Epithelial cell of proximal tubule (primary cell): Measurements from ENCODE around the gene DOCK1. TPM values are rescaled to one million over a fixed set of nuclear protein-coding genes. Genes with fewer than 3 reads are reported as not detected.

Experiments
- DNase-seq: peaks from one replicate; pipeline ENCODE4 v3.0.0-alpha.2; 2011; ENCODE audit warnings: low read depth
- H3K4me3 ChIP-seq: 2 replicates; pipeline ENCODE4 v1.5.1; 2011; ENCODE audit warnings: low read depth, mild to moderate bottlenecking, low read length
- total RNA-seq: library from RNA; depleted of rRNA; stranded (reverse); fragments of >200 nt; gene quantifications from 2 replicates; pipeline ENCODE4 v1.2.3, GENCODE V29; 2015
- TF ChIP-seq, protein P1 (sequence below): conservative IDR thresholded peaks from 2 replicates; pipeline ENCODE4 v1.5.1; 2012; ENCODE audit warnings: low read depth, mild to moderate bottlenecking, low read length

DOCK1 gene
- total RNA-seq, 1 donor from 2014 or later: 31.9 TPM

DNA sequence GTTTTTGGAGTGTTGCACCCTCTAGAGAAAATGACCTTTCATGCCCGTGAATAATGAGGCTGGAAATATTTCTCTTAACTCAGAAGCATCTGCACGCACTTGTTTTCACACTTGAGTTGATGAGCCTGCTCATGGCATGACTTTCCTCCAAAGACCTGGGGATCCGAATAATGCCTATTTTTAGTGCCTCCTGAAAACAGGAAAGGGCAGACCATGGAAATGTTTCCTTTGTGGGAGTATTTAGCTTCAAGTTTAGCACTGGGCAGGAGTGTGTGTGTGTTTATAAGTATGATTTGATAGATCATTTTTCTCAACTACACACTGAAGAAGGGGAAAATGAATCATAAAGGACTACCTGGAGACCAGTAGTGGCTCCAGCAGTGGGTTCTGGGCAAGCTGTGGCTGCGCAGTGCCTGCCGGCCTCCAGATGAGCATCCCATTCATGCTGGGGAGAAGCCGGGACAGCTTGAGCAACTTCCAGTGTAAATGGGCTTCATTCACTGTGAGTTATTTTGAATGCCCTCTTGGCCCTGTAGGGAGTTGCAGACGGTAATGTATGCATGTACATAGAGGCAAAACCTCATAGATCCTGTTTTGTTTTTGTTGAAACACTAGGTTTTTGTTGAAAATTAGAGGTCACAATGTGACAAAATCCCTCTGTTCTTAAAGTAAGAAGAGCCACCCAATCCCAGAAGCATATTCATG lies 408.9 kb downstream of the DOCK1 start:
- no peak overlapping the region for H3K4me3 ChIP-seq
- TF ChIP-seq, protein P1, sequence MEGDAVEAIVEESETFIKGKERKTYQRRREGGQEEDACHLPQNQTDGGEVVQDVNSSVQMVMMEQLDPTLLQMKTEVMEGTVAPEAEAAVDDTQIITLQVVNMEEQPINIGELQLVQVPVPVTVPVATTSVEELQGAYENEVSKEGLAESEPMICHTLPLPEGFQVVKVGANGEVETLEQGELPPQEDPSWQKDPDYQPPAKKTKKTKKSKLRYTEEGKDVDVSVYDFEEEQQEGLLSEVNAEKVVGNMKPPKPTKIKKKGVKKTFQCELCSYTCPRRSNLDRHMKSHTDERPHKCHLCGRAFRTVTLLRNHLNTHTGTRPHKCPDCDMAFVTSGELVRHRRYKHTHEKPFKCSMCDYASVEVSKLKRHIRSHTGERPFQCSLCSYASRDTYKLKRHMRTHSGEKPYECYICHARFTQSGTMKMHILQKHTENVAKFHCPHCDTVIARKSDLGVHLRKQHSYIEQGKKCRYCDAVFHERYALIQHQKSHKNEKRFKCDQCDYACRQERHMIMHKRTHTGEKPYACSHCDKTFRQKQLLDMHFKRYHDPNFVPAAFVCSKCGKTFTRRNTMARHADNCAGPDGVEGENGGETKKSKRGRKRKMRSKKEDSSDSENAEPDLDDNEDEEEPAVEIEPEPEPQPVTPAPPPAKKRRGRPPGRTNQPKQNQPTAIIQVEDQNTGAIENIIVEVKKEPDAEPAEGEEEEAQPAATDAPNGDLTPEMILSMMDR: no peak
- no peak for DNase-seq

DNA sequence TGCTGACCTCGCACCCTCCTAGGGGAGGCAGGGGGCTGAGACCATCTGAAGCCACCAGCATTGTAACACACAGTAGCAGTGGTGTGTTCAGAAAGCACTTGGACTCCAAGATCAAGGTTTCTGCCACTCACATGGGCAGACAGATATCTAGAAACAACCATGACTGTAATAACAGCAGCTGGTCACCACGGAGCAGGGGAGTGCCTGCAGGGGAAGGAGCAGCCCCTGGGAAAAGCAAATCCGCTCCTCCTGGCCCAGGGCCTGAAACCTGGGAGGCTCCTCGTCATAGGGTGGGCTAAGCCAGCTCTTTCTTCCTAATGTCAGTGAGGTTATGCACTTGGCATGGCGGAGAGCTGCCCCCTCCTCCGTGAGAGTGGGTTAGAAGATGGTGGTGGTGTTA lies 409.6 kb downstream of the DOCK1 start:
- no peak for DNase-seq
- TF ChIP-seq, protein P1: no peak
- H3K4me3 ChIP-seq: no peak overlapping the region

DNA sequence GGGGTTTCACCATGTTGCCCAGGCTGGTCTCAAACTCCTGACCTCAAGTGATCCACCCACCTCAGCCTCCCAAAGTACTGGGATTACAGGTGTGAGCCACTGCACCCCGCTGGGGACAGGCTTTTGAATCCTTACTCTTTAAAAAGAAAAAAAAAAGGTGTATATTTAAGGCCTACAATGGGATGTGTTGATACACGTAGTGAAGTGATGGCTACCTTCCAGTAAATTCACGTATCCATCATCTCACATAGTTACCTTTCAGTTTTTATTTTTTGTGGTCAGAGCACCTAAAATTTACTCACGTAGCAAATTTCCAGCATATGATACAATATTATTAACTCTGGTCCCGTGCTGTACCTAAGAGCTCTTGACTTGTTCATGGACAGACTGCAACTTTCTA lies 410.7 kb downstream of the DOCK1 start:
- TF ChIP-seq, protein P1: no peak
- DNase-seq: no peak
- no peak overlapping the region for H3K4me3 ChIP-seq

DNA sequence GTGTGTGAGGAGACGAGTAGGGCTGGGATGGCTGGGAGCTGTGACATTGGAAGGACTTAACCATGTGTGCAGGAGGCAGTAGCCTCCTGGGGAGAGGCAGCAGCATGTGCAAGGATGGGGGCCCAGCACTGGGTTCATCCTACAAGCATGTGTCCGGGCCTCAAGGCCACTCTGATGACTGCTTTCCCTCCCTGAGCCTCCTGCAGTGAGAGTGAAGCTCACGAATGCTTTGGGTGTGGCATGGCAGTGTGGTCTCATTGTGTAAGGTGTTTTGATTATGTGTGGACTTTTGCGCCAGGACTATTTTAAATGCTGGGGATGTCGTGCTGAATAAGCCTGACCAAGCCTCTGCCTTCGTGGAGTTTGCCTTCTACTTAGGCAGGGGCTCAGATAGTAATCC lies 413.2 kb downstream of the DOCK1 start:
- no peak for DNase-seq
- H3K4me3 ChIP-seq: no peak overlapping the region
- TF ChIP-seq, protein P1: no peak

DNA sequence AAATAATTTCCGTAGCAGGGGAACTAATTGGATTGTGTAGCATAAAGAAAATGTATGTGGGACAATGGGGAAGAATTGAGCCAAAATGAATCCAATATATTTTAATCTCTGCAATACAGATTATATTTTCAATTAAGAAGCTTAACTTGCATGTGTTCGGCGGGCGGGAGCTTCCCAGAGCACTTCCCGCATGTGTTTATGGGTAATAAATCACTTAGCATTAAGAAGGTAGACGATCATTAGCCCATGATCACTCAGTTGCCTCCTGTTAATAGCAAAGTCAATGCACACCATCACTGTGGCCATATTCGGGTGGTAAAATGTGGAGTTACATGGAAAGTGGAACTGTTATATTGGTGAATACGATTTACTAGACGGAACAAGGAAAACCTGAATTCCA lies 414.0 kb downstream of the DOCK1 start:
- no peak overlapping the region for H3K4me3 ChIP-seq
- no peak for DNase-seq
- TF ChIP-seq, protein P1: no peak

DNA sequence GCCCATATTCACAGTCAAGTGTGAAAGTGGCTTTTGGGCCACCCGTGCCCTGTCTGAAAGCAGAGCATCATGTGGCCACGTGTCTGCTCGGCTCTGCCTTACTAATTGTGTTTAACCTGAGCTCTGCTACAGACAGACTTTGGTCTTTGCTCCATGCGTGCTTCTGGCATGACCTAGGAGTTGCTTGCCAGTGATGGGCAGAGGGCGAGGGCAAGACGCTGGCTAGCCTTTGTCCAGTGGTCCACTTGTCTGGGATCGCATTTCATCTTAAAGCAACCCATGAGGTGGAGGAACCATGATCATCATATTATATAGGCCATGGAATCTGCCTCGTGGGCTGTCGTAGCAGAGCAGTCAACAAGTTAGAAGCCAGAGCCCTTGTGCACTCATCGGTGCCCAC lies 414.5 kb downstream of the DOCK1 start:
- TF ChIP-seq, protein P1: no peak
- DNase-seq: no peak
- H3K4me3 ChIP-seq: no peak overlapping the region

DNA sequence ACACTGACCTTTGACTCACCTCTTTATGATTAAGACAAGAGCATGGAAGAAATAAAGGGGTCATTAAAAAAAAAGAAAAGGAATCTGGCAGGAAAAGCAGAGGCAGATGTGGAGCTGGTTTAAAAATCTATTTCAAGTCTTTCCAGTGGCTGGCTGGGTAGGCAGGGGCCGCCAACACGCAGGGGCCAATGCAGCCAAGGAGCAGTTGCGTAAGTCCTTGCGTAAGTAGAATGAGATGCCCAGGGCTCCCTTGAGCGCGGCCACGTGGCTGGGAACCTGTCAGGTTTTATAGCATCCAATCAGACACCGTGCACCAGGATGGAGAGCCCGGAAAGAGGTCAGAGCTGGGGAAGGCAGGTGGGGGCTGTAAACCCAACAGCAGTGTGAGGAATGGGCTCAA lies 414.9 kb downstream of the DOCK1 start:
- H3K4me3 ChIP-seq: no peak overlapping the region
- no peak for DNase-seq
- TF ChIP-seq, protein P1: no peak
